Fibroblast of lung (primary cell): Measurements from ENCODE around the gene HECW1.

Source experiments
- EZH2 ChIP-seq: IDR thresholded peaks from 2 replicates; pipeline ENCODE4 v1.5.1; 2012; ENCODE audit warnings: low read length, control low read depth, mild to moderate bottlenecking; ENCODE audit errors: missing control alignments
- TF ChIP-seq, protein P1 (sequence below), 2 donors: IDR thresholded peaks in 1 of 2; conservative IDR thresholded peaks in 1 of 2; 1 replicate in 1 of 2; 2 replicates in 1 of 2; pipeline ENCODE4 v1.5.1; 2011 to 2012; ENCODE audit warnings: low read length in 2 of 2, control low read depth in 1 of 2, inconsistent platforms in 1 of 2, low read depth in 1 of 2, mild to moderate bottlenecking in 1 of 2

DNA sequence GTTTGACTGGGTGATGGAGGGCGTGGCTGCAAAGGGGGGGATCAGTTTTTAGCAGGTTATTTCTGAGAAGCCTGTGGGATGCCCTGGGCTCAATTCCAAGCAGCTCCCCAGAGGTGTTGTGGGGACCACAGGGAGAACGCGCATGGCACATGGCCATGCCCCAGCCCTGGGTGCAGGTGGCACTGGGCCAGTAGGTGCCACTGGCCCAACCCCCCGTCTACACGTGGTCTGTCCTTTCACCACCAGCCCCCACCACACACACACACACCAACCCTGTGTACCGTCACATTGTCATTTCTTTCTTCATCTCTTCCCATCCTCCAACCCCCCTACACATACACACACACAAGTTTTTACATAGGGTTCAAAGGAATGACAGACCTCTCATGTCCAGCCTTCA lies 355.4 kb downstream of the HECW1 start:
- TF ChIP-seq, protein P1, sequence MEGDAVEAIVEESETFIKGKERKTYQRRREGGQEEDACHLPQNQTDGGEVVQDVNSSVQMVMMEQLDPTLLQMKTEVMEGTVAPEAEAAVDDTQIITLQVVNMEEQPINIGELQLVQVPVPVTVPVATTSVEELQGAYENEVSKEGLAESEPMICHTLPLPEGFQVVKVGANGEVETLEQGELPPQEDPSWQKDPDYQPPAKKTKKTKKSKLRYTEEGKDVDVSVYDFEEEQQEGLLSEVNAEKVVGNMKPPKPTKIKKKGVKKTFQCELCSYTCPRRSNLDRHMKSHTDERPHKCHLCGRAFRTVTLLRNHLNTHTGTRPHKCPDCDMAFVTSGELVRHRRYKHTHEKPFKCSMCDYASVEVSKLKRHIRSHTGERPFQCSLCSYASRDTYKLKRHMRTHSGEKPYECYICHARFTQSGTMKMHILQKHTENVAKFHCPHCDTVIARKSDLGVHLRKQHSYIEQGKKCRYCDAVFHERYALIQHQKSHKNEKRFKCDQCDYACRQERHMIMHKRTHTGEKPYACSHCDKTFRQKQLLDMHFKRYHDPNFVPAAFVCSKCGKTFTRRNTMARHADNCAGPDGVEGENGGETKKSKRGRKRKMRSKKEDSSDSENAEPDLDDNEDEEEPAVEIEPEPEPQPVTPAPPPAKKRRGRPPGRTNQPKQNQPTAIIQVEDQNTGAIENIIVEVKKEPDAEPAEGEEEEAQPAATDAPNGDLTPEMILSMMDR (conservative IDR thresholded peaks at IDR 0.05 in 1 of 2, IDR thresholded peaks at IDR 0.05 in 1 of 2; ENCODE audit: low read depth in 1 of 2, low read length in 2 of 2) = no peak
- no peak for TF ChIP-seq EZH2
